Brain microvascular endothelial cell (primary cell): ENCODE results near the gene DMTF1.

Source experiments
- DNase-seq: peaks from one replicate; pipeline ENCODE4 v3.0.0-alpha.2; 2020
- H3K27ac ChIP-seq: fragments of 250-450 bp; sonication (Bioruptor Pico); 2 replicates; pipeline ENCODE4 v1.5.1; 2020; ENCODE audit warnings: mild to moderate bottlenecking, moderate library complexity
- H3K27me3 ChIP-seq: fragments of 250-450 bp; sonication (Bioruptor Pico); replicated peaks from 2 replicates; pipeline ENCODE4 v1.5.1; 2020; ENCODE audit warnings: mild to moderate bottlenecking
- H3K36me3 ChIP-seq: fragments of 250-450 bp; sonication (Bioruptor Pico); replicated peaks from 2 replicates; pipeline ENCODE4 v1.5.1; 2020; ENCODE audit warnings: mild to moderate bottlenecking
- H3K4me3 ChIP-seq: 2 replicates; pipeline ENCODE4 v1.5.1; 2011; ENCODE audit warnings: low read depth, mild to moderate bottlenecking, control low read depth, low read length, moderate library complexity
- in situ Hi-C: cut with HindIII; loops from 2 replicates; pipeline ENCODE4 v1.10.0; 2017; ENCODE audit warnings: low sequenced_read_pairs, low pct_ligation_motif_present
- TF ChIP-seq, protein P1 (sequence below): IDR thresholded peaks from 2 replicates; pipeline ENCODE4 v1.5.1; 2011; ENCODE audit warnings: low read depth, mild to moderate bottlenecking, moderate library complexity, low read length, control low read depth, inconsistent platforms; ENCODE audit errors: missing control alignments

DMTF1 gene

DNA sequence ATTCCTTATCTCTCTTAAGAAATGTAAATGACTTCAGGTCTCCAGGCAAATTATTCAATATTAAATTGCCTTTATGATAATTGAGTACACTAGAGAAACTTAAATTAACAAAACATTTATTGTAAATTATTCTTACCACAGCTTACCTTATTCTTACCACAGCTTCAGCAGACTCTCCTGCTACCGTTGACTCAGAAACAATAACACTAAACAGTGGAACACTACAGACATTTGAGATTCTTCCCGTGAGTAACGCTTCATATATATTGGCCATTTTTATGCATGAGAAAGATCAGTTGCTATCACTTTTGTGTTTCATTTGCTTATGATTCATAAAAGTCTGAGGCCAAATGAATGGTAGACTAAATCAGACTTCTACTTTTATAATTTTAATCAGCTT lies 38.5 kb downstream of the DMTF1 start:
- TF ChIP-seq, protein P1, sequence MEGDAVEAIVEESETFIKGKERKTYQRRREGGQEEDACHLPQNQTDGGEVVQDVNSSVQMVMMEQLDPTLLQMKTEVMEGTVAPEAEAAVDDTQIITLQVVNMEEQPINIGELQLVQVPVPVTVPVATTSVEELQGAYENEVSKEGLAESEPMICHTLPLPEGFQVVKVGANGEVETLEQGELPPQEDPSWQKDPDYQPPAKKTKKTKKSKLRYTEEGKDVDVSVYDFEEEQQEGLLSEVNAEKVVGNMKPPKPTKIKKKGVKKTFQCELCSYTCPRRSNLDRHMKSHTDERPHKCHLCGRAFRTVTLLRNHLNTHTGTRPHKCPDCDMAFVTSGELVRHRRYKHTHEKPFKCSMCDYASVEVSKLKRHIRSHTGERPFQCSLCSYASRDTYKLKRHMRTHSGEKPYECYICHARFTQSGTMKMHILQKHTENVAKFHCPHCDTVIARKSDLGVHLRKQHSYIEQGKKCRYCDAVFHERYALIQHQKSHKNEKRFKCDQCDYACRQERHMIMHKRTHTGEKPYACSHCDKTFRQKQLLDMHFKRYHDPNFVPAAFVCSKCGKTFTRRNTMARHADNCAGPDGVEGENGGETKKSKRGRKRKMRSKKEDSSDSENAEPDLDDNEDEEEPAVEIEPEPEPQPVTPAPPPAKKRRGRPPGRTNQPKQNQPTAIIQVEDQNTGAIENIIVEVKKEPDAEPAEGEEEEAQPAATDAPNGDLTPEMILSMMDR, result no peak
- H3K27me3 ChIP-seq, result no peaks in the 10 kb centered on the region
- H3K27ac ChIP-seq, result no peak overlapping the region
- H3K36me3 ChIP-seq, result peaks cover 74% of the 10 kb centered on the region
- in situ Hi-C loops, result no loop called here
- DNase-seq, result no peak
- H3K4me3 ChIP-seq, result no peak overlapping the region

DNA sequence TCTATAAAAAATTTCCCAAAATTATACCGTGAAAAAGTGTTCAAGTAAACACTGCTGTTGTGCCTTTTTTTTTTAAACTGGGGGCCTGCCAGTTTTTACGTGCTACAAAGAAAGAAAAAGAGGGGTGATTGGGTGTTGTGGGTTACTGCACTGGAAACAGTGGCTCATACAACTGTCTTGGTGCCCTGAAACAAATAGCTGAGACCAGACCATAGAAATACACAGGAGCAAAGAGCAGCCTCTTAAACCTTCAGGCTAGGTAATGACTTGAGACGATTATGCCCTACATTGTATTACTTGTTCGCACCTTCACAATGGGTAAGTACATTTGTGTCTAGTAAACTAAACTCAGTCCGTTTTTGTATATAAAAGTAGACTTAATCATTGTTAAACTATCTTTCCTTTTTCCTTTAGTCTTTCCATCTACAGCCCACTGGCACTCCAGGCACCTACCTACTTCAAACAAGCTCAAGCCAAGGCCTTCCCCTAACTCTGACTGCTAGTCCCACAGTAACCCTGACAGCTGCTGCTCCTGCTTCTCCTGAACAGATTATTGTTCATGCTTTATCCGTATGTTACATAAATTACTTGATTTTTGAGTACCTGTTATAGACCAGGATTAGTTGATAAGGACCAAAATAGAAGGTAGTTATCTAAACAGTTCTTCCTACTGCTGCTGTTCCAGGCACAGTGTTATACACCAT lies 40.7 kb downstream of the DMTF1 start:
- peaks cover 77% of the 10 kb centered on the region for H3K36me3 ChIP-seq
- no peak overlapping the region for H3K4me3 ChIP-seq
- in situ Hi-C loops, result no loop called here
- TF ChIP-seq, protein P1, result no peak
- DNase-seq, result no peak
- H3K27me3 ChIP-seq, result no peaks in the 10 kb centered on the region
- H3K27ac ChIP-seq, result no peak overlapping the region

DNA sequence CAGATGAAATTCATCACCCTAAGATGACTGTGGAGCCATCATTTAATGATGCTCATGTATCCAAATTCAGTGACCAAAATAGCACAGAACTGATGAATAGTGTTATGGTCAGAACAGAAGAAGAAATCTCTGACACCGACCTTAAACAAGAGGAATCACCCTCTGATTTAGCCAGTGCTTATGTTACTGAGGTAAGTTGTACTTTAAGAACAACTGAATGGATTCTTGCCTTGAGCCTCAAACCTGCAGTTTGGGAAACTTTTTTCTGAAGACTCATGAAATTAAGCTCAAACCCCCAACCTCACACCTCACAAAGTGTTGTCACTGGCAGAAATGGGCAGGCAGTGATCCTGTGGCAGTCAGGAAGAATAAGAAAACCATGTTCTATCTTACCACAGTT lies 41.7 kb downstream of the DMTF1 start:
- DNase-seq, result no peak
- in situ Hi-C loops, result no loop called here
- Histone ChIP-seq H3K27me3 (no peaks in the 10 kb centered on the region), H3K27ac (no peak overlapping the region), H3K4me3 (no peak overlapping the region), H3K36me3 (peaks cover 70% of the 10 kb centered on the region)
- TF ChIP-seq, protein P1, result no peak

DNA sequence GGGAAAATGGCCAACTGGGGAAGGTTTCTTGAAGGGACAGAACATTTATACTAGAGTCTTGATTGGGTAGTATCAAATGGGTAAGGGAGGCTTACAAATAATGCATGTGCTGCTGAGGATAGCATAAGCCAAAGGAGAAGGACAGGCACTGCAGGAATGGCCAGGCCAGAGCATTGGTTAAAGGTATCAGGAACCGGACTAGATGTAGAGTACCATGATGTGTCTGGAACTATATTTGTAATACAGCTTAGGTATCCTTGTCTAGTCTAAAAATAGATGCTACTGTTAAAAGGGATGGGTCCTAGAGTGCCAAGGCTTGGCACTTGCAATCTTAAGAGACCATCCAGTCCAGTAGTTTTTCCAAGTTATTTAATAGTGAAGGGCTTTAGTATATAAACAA lies 47.0 kb downstream of the DMTF1 start:
- Histone ChIP-seq H3K36me3 (peaks cover 40% of the 10 kb centered on the region), H3K27me3 (no peaks in the 10 kb centered on the region), H3K27ac (no peak overlapping the region), H3K4me3 (no peak overlapping the region)
- DNase-seq, result no peak
- in situ Hi-C loops, result no loop called here
- TF ChIP-seq, protein P1, result no peak

DNA sequence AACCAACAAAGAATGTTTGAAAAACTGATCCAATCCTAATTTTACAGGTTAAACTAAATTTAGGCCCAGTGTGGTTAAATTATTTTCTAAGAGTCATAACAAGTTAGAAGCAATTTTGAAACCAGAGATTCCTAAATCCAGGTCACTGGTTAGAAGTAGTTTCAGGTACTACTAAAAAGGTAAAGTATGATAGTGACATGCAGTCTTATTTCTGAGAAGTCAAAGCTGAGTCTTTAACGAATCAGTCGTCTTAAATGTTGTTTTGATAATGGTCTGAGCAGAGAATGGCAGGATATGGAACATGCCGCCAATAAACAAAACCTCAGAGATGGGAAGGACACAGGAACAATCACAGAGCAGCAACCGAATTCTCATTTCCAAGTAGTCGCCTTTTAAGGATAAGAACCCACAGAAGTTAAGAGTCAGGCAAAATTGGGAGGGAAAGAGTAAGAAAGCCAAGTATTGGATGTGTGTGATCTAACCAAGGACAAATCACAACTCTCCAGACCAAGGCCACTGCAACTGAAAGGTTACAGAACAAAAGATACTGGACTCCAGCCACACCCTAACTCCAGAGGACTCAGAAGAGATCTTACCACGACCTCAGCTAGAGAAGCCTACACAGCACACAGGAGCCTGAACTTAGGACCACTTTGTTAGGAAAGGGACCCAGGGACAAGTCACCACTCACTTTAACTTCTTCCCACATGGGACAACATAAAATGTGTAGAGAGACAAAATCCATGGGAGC lies 47.6 kb downstream of the DMTF1 start:
- no peak overlapping the region for H3K27ac ChIP-seq
- in situ Hi-C loops, result no loop called here
- no peaks in the 10 kb centered on the region for H3K27me3 ChIP-seq
- DNase-seq, result no peak
- TF ChIP-seq, protein P1, result no peak
- H3K4me3 ChIP-seq, result no peak overlapping the region
- H3K36me3 ChIP-seq, result peaks cover 34% of the 10 kb centered on the region

DNA sequence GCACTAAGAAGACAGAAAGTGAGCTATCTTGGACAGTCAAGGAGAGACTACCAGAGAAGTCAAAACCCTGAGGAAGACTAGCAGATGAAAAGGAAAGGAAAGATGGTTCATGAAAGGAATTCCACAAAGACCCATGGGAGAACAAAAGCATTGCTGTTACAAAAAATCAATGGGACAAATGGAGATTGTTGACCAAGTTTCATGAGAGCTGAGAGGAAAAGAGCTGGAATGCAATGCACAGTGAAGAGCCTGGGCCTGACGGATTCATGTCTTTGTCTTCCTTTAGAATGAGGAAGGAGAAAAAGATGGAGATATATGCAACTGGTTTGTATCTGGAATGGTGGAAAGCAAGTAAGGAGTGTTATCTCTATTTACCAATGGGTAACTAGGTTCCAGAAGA lies 50.0 kb downstream of the DMTF1 start:
- TF ChIP-seq, protein P1, result no peak
- no peak overlapping the region for H3K4me3 ChIP-seq
- in situ Hi-C loops, result no loop called here
- H3K27ac ChIP-seq, result no peak overlapping the region
- H3K36me3 ChIP-seq, result peaks cover 13% of the 10 kb centered on the region
- no peak for DNase-seq
- H3K27me3 ChIP-seq, result no peaks in the 10 kb centered on the region
